Neutrophil (primary cell): ENCODE measurements around the gene GRIN2A.

ENCODE experiments used
- H3K27ac ChIP-seq: fragments of 200-600 bp; sonication (generic); 2 replicates; pipeline ENCODE4 v1.5.1; 2016; ENCODE audit warnings: mild to moderate bottlenecking, moderate library complexity
- H3K27me3 ChIP-seq: fragments of 200-600 bp; sonication (generic); 2 replicates; pipeline ENCODE4 v1.6.0; 2016; ENCODE audit warnings: mild to moderate bottlenecking
- H3K36me3 ChIP-seq: fragments of 200-600 bp; sonication (generic); 2 replicates; pipeline ENCODE4 v1.5.1; 2017
- H3K4me1 ChIP-seq, 2 experiments: fragments of 200-600 bp in 1 of 2; sonication (generic) in 1 of 2; 1 replicate in 1 of 2; 2 replicates in 1 of 2; pipeline versions ENCODE4 v1.5.1 to v1.6.1; 2013 to 2016; ENCODE audit warnings: low read depth in 1 of 2, low read length in 1 of 2, mild to moderate bottlenecking in 1 of 2, moderate library complexity in 1 of 2; ENCODE audit not compliant: control insufficient read depth in 1 of 2, insufficient read depth in 1 of 2
- H3K4me3 ChIP-seq, 2 experiments: fragments of 200-600 bp in 1 of 2; sonication (generic) in 1 of 2; 1 replicate in 1 of 2; 2 replicates in 1 of 2; pipeline ENCODE4 v1.5.1; 2013 to 2016; ENCODE audit warnings: low read depth in 1 of 2, low read length in 1 of 2, mild to moderate bottlenecking in 1 of 2, moderate library complexity in 1 of 2
- H3K9me3 ChIP-seq: fragments of 200-600 bp; sonication (generic); 2 replicates; pipeline ENCODE4 v1.5.1; 2016
- CTCF ChIP-seq: fragments of 200-600 bp; sonication (generic); IDR thresholded peaks from 2 replicates; pipeline ENCODE4 v1.5.1; 2016; ENCODE audit warnings: antibody characterized with exemption

Gene GRIN2A

GRCh38 chr16:10172848-10173655, 9.2 kb downstream of the GRIN2A start:
- H3K9me3 ChIP-seq, result no peaks in the 10 kb centered on the region
- no peak for TF ChIP-seq CTCF
- no peak overlapping the region for H3K4me3 ChIP-seq
- no peaks in the 10 kb centered on the region for H3K36me3 ChIP-seq
- H3K27me3 ChIP-seq, result peaks cover 5% of the 10 kb centered on the region
- no peaks in the 10 kb centered on the region for H3K4me1 ChIP-seq
- no peak overlapping the region for H3K27ac ChIP-seq

DNA sequence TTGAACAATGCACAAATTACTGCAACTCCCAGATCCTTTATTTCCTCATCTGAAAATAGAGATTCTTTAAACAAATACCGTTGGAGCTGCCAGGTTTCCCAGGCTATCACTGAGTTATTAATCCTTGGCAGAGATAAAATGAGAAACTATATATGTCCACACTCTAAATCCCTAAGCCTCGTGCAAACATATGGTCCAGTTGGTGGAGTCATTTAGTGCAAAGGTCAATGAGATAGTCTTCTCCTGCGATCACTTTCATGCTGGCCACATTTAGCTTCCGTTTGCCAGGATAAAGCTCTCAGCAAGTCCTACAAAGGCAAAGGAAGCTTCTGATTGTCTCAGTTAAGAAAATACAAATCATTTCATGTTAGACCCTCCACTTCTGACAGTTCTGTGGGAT, 11.0 kb downstream of the GRIN2A start:
- TF ChIP-seq CTCF, result no peak
- Histone ChIP-seq H3K4me3 (no peak overlapping the region), H3K9me3 (no peaks in the 10 kb centered on the region), H3K4me1 (no peaks in the 10 kb centered on the region), H3K36me3 (no peaks in the 10 kb centered on the region), H3K27ac (no peak overlapping the region), H3K27me3 (no peaks in the 10 kb centered on the region)

DNA sequence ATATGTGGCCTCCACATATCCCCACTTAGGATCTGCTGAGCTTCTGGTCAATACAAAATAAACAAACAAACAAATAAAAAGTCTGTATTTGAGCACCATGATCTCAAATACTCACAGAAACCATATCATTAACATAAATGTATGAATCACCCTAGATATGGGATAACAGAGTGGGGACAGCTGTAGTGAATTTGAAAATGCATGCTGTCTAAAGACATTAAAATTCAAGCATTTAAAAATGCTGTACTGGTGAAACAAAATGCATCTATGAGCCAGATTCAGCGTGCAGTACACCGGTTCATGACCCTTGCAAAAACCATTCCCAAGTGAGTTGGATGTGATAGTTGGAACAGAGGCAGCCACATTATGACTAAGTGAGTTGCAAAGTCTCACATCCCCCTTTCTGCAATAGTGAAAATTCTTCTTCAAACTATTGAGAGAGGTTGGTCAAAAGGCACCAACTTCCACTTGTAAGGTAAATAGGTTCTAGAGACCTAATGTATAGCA, 12.3 kb downstream of the GRIN2A start:
- Histone ChIP-seq H3K4me3 (no peak overlapping the region), H3K36me3 (no peaks in the 10 kb centered on the region), H3K27ac (no peak overlapping the region), H3K27me3 (no peaks in the 10 kb centered on the region), H3K9me3 (no peaks in the 10 kb centered on the region), H3K4me1 (no peaks in the 10 kb centered on the region)
- no peak for TF ChIP-seq CTCF

DNA sequence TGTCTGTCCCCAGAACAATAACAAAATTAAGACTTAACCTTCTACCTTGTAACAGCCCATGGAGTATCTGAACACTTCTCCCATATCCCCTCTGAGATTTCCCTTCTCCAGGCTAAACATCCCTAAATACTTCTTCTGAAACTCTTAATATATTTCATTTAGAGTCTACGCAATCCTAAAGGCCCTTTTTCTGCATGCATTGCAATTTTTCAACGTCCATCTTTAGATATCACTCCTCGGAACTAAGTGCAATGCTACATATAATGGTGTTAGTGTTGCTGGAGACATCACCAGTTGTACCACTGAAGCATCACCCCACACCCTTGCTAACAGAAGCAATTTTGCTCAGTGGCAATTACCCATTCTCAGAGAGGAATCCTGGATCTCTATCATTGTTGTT, 13.2 kb downstream of the GRIN2A start:
- TF ChIP-seq CTCF, result no peak
- Histone ChIP-seq H3K36me3 (no peaks in the 10 kb centered on the region), H3K4me3 (no peak overlapping the region), H3K9me3 (no peaks in the 10 kb centered on the region), H3K4me1 (no peaks in the 10 kb centered on the region), H3K27me3 (no peaks in the 10 kb centered on the region), H3K27ac (no peak overlapping the region)

GRCh38 chr16:10168258-10168657, 14.0 kb downstream of the GRIN2A start:
- H3K27ac ChIP-seq, result no peak overlapping the region
- no peaks in the 10 kb centered on the region for H3K27me3 ChIP-seq
- H3K36me3 ChIP-seq, result no peaks in the 10 kb centered on the region
- no peaks in the 10 kb centered on the region for H3K9me3 ChIP-seq
- no peaks in the 10 kb centered on the region for H3K4me1 ChIP-seq
- no peak overlapping the region for H3K4me3 ChIP-seq
- TF ChIP-seq CTCF, result no peak
